Cortex of kidney (tissue), 1 donor: ENCODE measurements around the gene FSD2.
"Not testable (repeated sequence)": the region's sequence is repeated elsewhere in the genome, so short reads cannot be mapped to it uniquely, and the experiment has no call there.

Experiments
- DNase-seq: peaks from one replicate; lab custom pipeline; 2025; lab: John Stamatoyannopoulos, UW

FSD2 gene

GRCh38 chr15:82792068-82792467 lies 13.8 kb downstream of the FSD2 start:
- no peak for DNase-seq

- no peak for DNase-seq
Observed at GRCh38 chr15:82790321-82790720, 15.5 kb downstream of the FSD2 start.

- no peak for DNase-seq
Observed at GRCh38 chr15:82789491-82789890, 16.4 kb downstream of the FSD2 start.

- DNase-seq: no peak
Observed at GRCh38 chr15:82788496-82788895, 17.4 kb downstream of the FSD2 start.

- DNase-seq: no peak
Observed at GRCh38 chr15:82781349-82781748, 24.5 kb downstream of the FSD2 start.

- DNase-seq: no peak
Observed at GRCh38 chr15:82778755-82779154, 27.1 kb downstream of the FSD2 start.

- DNase-seq: no peak
Observed at GRCh38 chr15:82774496-82774895, 31.4 kb downstream of the FSD2 start.

- no peak for DNase-seq
Observed at GRCh38 chr15:82771789-82772607, 33.9 kb downstream of the FSD2 start.

- no peak for DNase-seq
Observed at GRCh38 chr15:82768414-82769054, 37.3 kb downstream of the FSD2 start.

GRCh38 chr15:82767163-82767829 lies 38.6 kb downstream of the FSD2 start:
- no peak for DNase-seq

- not testable (repeated sequence) for DNase-seq
Observed at GRCh38 chr15:82766201-82766600, 39.7 kb downstream of the FSD2 start.

- DNase-seq: no peak
Observed at GRCh38 chr15:82764740-82765139, 41.1 kb downstream of the FSD2 start.

- DNase-seq: no peak
Observed at GRCh38 chr15:82764117-82764490, 41.8 kb downstream of the FSD2 start.

GRCh38 chr15:82763361-82764116 lies 42.3 kb downstream of the FSD2 start:
- DNase-seq: no peak

- no peak for DNase-seq
Observed at GRCh38 chr15:82751308-82751707, 54.6 kb downstream of the FSD2 start.

GRCh38 chr15:82750831-82751180 lies 55.1 kb downstream of the FSD2 start:
- no peak for DNase-seq

- peak; percentile 20 for DNase-seq
Observed at GRCh38 chr15:82749951-82750830, 55.7 kb downstream of the FSD2 start.

- DNase-seq: no peak
Observed at GRCh38 chr15:82748315-82748714, 57.6 kb downstream of the FSD2 start.

- DNase-seq: no peak
Observed at GRCh38 chr15:82743810-82744209, 62.1 kb downstream of the FSD2 start.

- DNase-seq: no peak
Observed at GRCh38 chr15:82742134-82742533, 63.7 kb downstream of the FSD2 start.

- no peak for DNase-seq
Observed at GRCh38 chr15:82739086-82739485, 66.8 kb downstream of the FSD2 start.
